IMR-90 (cell line): ENCODE results near the gene OPN5.

Experiments
- BHLHE40 ChIP-seq: fragments of 150-350 bp; IDR thresholded peaks from 2 replicates; pipeline ENCODE4 v1.6.1; 2016; ENCODE audit warnings: mild to moderate bottlenecking, low read depth, low read length
- CTCF ChIP-seq: conservative IDR thresholded peaks from 2 replicates; pipeline ENCODE4 v1.5.1; 2012; ENCODE audit warnings: mild to moderate bottlenecking, low read depth, low read length, improper control_type of control experiment
- ELK1 ChIP-seq: fragments of 150-350 bp; IDR thresholded peaks from 2 replicates; pipeline ENCODE4 v1.6.1; 2016; ENCODE audit warnings: low read depth, mild to moderate bottlenecking, low read length, moderate library complexity, borderline replicate concordance
- MAFK ChIP-seq: IDR thresholded peaks from 2 replicates; pipeline ENCODE4 v1.6.1; 2012; ENCODE audit warnings: low read depth, low read length, improper control_type of control experiment
- MAZ ChIP-seq: IDR thresholded peaks from 2 replicates; pipeline ENCODE4 v1.6.1; 2012; ENCODE audit warnings: low read depth, mild to moderate bottlenecking, low read length, improper control_type of control experiment, moderate library complexity, borderline replicate concordance
- MXI1 ChIP-seq: IDR thresholded peaks from 2 replicates; pipeline ENCODE4 v1.6.1; 2012; ENCODE audit warnings: low read depth, mild to moderate bottlenecking, low read length, moderate library complexity, borderline replicate concordance
- POLR2A ChIP-seq: IDR thresholded peaks from 2 replicates; pipeline ENCODE4 v1.6.1; 2012; ENCODE audit warnings: mild to moderate bottlenecking, low read depth, low read length
- RAD21 ChIP-seq: IDR thresholded peaks from 2 replicates; pipeline ENCODE4 v1.6.1; 2012; ENCODE audit warnings: low read length, improper control_type of control experiment
- RCOR1 ChIP-seq: IDR thresholded peaks from 2 replicates; pipeline ENCODE4 v1.6.1; 2012; ENCODE audit warnings: mild to moderate bottlenecking, low read length, improper control_type of control experiment; ENCODE audit not compliant: insufficient replicate concordance
- RFX5 ChIP-seq: IDR thresholded peaks from 2 replicates; pipeline ENCODE4 v1.8.0; 2012; ENCODE audit warnings: low read depth, mild to moderate bottlenecking, low read length, moderate library complexity
- SMC3 ChIP-seq: fragments of 150-350 bp; IDR thresholded peaks from 2 replicates; pipeline ENCODE4 v1.6.1; 2016; ENCODE audit warnings: low read depth, mild to moderate bottlenecking, antibody characterized with exemption, low read length, moderate library complexity
- USF2 ChIP-seq: fragments of 150-350 bp; IDR thresholded peaks from 2 replicates; pipeline ENCODE4 v1.6.1; 2017; ENCODE audit warnings: mild to moderate bottlenecking, antibody characterized with exemption, low read length, low read depth

- TF ChIP-seq CTCF (no peak), POLR2A (no peak), RFX5 (no peak), BHLHE40 (no peak), RAD21 (no peak), USF2 (no peak), SMC3 (no peak), MXI1 (no peak), MAFK (no peak), RCOR1 (no peak), MAZ (no peak), ELK1 (no peak)
These were observed 50.7 kb downstream of the OPN5 start for GRCh38 chr6:47832386-47833100.
